Measurements from ENCODE around the gene PDZRN4.
"Not testable (repeated sequence)": the region's sequence is repeated elsewhere in the genome, so short reads cannot be mapped to it uniquely, and the experiment has no call there.

Gene PDZRN4

DNA sequence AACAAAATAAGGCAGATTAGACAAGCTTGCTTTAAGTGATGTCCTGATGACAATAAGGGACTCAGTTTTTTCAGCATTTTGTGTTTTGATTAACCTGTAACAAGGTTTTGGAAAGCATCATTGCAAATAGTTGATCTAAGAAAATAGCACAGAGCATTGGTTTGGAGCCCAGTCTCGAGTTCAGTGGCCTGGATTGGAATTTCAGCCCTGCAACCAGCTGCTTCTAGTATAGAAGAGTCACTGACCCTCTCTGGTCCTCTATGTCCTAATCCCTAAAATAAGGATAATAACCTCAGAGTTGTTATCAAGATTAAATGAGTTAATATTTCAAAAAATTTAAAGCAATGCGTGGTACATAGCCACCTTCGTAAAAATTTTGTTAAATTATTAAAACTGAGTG is 25.5 kb downstream of the PDZRN4 start:
- no peak for DNase-seq (ENCODE audit: low read depth, low spot score)

DNA sequence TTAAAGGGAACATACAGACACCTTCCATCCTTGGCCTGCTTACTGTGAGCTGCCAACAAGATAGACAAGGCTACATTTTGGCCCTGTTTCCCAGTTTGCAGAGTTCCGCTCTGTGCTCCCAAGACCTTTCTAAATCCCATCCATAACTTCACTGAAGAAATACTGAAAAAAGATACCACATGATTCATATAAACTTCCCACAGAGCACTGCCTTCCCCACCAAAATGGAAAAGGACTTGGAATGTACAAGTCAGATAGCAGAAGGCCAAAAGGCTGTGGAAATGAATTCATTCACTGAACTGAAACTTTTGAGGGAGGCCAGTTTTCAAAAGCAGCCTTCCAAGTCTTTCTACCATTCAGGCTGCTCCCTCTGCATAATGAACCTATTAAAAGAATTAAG is 29.6 kb downstream of the PDZRN4 start:
- no peak for DNase-seq (ENCODE audit: low read depth, low spot score)

DNA sequence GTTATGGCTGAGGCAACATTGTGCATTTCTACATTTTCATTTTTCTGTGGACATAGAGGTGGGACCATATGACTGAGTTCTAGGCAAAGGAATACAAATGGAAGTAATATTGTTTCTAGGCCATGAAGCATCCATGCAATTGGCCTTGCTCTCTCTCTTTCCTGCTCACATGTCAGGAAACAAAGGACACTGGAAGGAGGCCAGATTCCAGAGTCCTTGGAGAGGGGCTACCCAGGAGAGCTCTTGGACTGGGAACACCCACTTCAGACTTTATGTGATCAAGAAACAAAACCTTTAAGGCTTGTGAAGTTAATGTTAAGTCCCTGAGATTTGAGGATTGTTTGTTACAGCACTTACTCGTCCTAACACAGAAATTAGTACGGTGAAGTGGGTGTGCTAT is 32.8 kb downstream of the PDZRN4 start:
- DNase-seq (ENCODE audit: low read depth, low spot score): no peak

DNA sequence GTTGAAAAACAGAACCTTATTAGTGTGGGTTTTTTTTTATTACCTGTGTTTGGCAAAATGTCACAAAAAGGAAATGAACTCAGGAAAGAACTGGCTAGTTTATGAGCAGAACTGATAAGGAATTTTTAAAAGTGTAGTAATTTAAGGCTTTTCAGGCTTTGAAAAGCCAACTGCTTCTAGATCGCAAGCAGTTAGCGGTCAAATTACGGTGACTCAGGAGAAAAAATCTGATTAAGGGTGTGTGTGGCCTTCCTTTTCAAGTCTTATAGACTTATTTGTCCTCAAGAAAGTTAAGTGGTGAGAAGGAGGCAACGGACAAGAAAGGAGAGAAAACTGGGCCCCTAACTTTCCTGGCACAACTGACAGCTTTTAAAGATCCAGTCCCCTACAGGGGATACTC is 33.4 kb downstream of the PDZRN4 start:
- no peak for DNase-seq (ENCODE audit: low read depth, low spot score)

DNA sequence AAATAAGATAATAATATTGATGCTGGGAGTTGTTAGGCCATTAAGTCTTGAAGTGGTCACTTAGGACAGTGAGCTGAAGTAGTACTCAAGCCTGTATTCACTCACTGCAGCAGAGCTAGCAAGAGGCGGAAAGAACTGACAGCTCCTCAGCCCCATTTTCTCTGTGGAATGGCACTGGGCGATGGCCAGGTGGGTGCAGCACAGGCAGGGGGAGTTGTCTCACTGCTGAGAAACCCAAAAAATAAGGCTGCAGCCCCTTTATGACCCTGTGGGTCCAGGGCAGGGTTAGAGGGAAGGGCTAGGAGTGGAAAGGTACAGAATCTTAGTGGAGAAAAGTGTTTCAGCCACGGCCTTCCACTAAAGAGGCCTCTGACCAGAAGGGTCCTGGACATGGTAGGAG is 35.5 kb downstream of the PDZRN4 start:
- no peak for DNase-seq (ENCODE audit: low read depth, low spot score)

DNA sequence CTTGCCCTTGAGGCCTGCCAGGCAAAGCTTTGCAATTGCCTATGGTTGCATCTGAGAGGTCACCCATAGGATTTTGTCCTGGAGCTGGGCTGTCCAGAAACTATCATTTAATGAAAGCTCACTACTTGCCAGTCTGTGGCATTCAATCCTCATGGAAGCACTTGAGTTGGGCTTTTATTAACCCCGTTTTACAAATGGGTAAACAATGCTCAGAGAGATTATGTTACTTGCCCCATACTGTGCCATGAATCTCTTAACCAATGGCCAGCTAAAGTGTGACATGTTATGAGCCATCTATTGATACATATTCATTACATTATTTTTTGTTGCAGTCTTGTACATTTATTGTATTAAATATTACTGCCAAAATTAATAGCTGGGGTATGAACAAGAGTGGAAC is 35.9 kb downstream of the PDZRN4 start:
- DNase-seq (ENCODE audit: low read depth, low spot score): no peak

DNA sequence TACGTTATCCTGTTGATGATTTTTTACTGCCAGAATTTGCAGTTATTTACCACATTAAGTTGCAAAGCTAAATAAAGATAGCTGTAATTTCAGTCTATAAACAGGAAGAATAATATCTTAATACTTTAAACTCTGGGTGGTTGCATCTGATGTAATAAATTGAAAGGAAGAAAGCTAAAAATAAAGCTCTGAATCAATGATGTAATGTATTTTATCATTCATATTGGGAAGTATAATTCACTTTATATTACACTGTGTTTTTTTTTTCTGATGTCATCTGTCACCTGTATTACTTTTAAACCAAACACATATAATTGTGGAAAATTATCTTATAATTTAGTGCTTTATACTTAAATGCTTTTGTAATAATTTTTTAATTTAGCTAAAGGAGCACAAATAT is 37.1 kb downstream of the PDZRN4 start:
- DNase-seq (ENCODE audit: low read depth, low spot score): no peak

DNA sequence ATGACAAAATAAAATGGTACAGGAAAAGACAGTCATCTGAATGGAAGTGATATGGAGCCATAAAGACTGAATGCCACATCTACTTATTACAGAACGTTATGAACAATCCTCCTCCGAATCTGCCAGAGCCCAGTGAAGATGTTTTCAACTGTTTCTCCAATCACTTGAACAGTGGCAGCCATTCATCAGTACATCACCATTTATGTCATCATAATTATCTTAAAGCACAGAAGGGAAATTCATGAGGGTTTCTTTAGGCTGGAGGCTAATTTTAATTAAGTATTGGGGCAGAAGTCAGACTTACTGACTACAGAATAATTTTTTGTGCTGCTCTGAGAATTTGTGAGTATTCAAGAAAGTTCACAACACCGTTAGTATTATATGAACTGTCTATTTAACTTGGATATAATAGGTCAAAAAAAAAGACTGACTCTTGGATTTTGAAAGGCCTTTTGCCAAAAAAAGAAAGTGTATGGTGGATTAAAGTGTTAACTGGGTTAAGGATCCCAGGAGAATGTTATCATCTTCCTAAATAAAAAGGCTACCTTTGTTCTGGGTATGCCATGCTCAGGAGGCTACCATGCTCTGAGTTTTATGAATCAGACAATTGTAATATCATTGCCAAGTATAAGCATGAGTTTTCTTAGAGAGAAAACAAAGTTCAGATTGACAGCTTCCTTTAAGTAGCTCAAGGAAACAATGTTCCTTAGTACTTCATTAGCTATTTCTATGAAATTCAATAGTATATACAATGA is 40.1 kb downstream of the PDZRN4 start:
- DNase-seq (ENCODE audit: low read depth, low spot score): no peak

DNA sequence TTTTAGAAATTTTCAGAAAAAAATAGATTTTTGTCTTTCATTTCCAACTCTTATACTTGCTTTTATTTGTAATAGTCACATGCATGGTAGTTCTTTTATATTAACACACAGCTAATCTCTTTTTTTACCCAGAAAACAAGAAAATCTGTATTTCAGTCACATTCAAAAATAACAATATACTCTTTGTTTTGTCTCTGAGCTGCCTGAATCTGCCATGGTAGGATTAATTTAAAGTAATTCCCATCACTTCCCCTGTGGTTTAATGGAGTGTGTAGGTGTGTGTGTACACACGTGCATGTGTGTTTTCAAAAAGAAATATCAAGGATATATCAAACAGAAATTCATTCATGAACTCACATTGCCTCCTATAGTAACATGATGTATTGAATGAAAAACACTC is 42.6 kb downstream of the PDZRN4 start:
- no peak for DNase-seq (ENCODE audit: low read depth, low spot score)

DNA sequence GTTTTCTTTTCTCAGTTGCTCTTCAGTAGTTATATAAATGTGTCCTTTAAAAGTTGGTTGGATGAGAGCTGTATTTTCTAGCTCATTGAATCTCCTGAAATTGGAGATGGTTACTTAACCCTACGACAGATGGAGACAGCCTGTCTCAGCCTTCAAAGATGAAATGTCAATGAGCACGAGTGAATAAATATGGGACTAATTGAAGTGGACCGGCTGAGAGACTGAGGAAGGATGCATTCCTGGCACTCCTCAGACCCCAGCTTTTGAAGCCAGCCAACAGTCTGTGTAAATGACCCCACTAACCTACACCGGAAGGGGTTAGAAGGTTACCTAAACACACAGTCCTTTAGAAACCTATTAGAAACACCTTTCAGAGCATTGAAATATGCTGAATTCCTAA is 46.6 kb downstream of the PDZRN4 start:
- no peak for DNase-seq (ENCODE audit: low read depth, low spot score)

DNA sequence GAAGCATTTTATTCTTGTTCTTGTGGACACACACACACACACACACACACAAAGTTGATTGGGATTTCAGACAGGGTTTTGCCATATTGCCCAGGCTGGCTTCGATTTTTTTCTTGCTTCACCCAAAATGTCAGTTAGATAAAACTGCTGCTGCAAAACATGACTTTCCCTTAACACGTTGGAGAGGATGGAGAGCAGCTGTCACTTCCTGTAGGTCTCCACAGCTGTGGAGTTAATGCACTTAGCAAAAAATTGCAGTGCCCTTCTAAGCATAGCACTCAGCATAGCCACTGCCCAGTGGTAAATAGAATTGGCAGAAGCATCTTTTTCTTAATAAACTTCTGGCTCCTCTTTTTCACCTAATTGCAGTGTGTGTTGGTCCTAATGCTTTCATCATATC is 54.5 kb downstream of the PDZRN4 start:
- DNase-seq (ENCODE audit: low read depth, low spot score): no peak

DNA sequence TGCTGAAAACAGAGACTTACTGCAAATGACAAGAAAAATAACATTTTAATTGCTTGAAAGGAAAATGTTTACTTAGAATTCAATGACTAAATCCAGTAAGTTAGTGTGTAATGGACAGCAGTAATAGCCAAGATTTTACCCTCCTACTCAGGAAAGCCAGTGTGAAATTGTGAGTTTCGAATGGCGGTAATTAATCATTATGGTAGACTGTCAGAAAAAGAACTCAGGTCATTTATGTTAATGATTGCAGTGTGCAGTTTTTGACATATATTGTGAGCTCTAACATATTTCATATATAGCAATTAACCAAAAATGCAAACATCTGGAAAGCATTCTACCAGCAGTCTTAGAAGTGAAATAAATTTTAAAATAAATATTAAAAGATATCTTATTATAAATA is 60.3 kb downstream of the PDZRN4 start:
- no peak for DNase-seq (ENCODE audit: low read depth, low spot score)

DNA sequence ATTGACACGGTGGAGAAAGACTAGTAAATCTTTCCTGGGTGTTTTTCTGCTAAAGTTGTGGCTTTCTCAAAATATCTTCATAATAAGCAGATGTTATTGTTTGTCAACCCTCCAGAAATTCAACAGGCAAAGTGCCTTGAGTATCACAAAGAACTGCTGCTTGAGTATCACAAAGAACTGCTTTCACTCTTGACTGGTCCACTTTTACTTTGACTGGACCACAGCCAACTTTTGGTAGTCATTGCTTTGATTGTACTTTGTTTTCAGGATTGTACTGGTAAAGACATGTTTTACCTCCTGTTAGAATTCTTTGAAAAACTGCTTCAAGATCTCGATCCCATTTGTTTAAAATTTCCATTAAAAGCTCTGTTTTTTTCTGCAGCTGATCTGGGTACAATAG is 62.6 kb downstream of the PDZRN4 start:
- DNase-seq (ENCODE audit: low read depth, low spot score): no peak

DNA sequence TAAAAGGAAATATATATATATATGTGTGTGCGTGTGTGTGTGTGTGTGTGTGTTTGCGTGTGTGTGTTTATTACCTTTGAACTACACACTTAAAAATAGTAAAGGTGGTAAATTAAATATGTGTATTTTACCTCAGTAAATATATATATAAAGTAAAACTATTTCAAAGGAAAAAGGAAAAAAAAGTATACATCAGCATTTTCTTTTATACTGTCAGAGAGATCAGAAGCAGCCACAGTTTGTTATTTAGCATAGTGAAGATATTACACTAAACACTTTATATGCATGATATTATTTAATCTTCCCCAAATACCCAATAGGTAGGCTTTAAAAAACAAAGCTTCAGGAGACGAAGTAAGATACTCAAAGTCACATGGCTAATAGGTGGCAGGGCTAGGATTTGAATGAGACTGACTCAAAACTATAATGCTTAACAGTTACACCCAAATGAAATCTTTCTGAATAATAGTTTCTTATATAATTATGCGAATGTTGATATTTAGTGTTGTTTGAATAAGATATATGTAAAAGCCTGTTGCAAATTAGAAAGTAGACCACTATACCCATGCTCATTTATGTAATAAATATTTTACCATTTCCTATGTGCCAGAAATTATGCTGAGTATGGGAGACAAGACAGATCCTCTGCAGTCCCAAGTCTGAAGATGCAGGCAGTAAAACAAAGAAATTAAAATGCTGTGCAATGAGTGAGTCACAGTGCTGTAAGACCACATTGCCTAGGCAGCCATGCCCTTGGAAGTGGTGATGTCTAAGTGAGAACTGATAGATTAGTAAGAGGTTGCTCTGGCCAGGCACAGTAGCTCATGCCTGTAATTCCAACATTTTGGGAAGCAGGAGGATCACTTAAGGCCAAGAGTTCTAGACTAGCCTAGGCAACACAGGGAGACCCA is 66.1 kb downstream of the PDZRN4 start:
- DNase-seq (ENCODE audit: low read depth, low spot score): no peak

DNA sequence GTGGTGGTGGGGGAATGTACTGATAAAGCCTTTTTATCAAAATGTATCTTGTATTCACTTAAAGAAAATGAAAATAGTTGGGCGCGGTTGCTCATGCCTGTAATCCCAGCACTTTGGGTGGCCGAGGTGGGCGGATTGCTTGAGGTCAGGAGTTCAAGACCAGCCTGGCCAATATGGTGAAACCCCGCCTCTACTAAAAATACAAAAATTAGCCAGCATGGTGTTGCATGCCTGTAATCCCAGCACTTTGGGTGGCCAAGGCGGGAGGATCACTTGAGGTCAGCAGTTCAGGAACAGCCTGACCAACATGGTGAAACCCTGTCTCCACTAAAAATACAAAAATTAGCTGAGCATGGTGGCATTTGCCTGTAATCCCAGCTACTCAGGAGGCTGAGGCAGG is 75.1 kb downstream of the PDZRN4 start:
- not testable (repeated sequence) for DNase-seq (ENCODE audit: low read depth, low spot score)

DNA sequence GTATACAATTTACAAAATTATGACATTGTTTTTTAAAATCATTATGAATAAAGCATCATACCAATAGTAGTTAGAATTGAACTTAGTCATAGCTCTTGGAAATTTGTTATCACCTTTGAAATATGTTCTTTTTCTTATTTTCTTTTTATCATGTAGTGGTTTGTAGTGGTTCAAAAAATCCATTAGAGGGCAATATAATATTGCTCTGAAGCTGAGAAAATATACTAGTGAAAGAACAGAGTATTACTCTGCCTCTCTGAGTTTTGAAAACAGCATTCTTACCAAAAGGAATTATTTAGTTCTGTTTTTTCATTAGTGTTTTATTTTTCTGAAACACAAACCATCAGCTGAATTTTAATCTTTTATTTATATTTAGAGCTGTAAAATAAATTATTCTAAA is 76.2 kb downstream of the PDZRN4 start:
- no peak for DNase-seq (ENCODE audit: low read depth, low spot score)

DNA sequence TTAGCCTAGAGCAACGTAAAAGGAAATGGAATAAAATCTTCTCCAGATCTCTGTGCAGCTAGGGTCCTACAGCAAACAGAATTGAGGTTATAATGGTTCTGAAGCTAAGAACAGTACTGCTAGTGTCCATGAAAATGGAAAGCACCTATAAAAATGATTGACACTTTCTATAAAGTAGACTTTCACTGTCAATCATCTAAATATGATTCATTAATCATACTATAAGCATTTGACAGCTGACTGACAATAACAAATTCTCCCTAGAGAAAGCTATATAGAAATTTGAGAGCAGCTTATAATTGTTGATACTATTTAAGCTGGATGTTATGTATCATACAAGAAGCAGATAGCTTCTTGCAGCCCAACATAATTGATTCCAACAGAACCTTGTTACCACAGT is 80.9 kb downstream of the PDZRN4 start:
- no peak for DNase-seq (ENCODE audit: low read depth, low spot score)

DNA sequence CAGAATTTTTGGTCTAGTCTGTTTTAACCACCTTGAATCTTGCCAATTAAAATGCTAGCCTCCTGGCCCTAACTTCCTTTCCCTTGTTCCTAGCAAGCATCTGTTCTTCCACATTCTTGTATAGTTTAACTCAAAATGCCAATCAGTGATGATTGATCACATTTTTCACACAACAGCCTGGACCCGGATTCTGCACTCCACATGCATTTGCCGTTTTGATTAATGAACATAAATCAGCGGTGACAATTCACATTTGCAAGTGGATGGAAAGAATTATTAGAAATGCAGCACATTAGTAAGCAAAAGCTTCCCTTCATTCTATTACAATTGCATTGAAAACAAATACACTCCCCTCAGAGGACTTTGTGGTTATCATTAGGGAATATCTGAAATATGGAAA is 83.4 kb downstream of the PDZRN4 start:
- DNase-seq (ENCODE audit: low read depth, low spot score): no peak

DNA sequence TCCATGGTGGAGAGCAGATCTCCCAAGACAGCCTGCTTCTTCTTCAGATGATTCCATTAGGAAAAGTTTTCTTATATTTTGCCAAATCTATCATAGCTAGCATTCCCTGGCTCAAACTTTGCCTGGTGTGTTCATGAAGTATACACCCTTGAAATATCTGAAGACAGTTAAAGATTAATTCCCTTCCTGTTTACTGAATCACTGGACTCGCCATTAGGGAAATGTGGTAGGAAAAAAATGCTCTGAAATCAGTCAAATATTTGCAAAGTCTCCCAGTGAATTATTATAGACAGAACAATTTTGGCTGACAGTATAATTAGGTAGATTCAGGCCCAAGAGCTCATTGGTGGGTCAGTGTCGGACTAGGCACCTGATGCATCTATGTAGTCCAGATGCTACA is 86.5 kb downstream of the PDZRN4 start:
- DNase-seq (ENCODE audit: low read depth, low spot score): no peak

DNA sequence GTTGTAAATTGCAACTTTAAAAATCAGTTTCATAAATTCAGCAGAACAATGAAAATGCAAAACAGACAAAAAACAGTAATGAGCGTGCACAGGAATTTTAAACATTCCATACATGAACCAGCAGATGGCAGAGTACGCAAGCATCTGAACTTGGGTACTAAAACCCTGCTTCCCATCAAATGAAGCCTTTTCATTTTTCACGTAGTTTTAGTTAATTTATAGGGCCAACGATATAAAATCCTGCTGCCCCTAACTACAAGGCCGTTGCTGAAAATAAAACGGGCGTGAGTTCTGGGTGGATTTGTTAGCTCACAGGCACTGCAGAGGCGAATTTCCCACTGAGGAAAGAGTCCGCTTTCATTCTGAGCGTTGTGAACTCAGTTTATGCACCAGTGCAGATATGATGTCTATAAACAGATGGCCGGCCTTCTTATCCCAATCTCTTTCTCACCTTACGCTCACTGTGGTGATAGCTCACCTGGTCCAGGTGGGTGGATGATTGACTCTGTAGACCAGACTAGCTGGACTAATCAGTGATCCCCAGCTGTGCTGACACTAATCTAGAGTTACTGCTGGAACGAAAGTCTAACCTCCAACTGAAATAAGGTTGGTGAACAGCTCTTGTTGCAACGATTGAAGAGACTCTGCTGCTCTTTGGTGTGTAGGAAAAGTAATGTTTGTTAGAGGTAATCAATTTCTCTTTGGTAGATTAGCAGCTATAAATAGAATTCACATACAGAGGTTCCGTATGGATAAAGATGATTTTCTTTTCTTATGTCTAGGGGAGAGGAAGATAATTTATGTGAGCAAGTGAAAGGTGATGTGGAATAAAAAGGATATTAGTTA is 89.2 kb downstream of the PDZRN4 start:
- peak; percentile 16 for DNase-seq (ENCODE audit: low read depth, low spot score)

DNA sequence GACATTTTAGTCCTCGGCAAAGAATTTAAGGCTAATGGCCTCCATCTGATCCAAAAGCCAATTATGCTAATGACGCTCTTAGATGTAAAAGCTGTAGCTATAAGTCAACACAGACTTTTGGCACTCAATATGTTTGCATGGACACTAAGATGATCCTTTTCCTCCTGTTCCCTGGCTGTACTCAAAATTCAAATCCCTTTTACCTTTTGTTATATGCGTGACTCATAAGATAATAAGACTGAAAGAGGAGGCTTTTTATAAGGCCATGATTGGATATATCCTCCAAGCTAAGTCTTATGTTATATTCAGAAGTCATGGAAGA is 89.8 kb downstream of the PDZRN4 start:
- no peak for DNase-seq (ENCODE audit: low read depth, low spot score)

DNA sequence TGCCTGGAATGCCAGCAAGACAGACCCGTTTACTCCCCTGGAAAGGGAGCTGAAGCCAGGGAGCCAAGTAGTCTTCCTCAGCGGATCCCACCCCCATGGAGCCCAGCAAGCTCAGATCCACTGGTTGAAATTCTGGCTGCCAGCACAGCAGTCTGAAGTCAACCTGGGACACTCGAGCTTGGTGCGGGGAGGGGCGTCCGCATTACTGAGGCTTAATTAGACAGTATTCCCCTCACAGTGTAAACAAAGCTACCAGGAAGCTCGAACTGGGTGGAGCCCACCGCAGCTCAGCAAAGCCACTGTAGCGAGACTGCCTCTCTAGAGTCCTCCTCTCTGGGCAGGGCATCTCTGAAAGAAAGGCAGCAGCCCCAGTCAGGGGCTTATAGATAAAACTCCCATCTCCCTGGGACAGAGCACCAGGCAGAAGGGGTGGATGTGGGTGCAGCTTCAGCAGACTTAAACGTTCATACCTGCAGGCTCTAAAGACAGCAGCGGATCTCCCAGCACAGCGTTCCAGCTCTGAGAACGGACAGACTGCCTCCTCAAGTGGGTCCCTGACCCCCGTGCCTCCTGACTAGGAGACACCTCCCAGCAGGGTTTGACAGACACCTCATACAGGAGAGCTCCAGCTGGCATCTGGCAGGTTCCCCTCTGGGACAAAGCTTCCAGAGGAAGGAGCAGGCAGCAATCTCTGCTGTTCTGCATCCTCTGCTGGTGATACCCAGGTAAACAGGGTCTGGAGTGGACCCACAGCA is 92.4 kb downstream of the PDZRN4 start:
- DNase-seq (ENCODE audit: low read depth, low spot score): peak; percentile 20

Data from ELF-1 (cell line).